Lower leg skin (tissue), 3 donors: Measurements from ENCODE around the gene NACC2.

Experiments used
- CTCF ChIP-seq, 3 donors: fragments of 450-650 bp; IDR thresholded peaks; one replicate each; pipeline ENCODE4 v1.5.1; 2016; ENCODE audit warnings: antibody characterized with exemption in 3 of 3, mild to moderate bottlenecking in 3 of 3, moderate library complexity in 2 of 3
- POLR2A ChIP-seq, 2 donors: fragments of 450-650 bp; IDR thresholded peaks; one replicate each; pipeline ENCODE4 v1.6.1; 2016 to 2017; ENCODE audit warnings: antibody characterized with exemption in 2 of 2, mild to moderate bottlenecking in 1 of 2, moderate library complexity in 1 of 2

- no peak for TF ChIP-seq CTCF (IDR thresholded peaks at IDR 0.05)
- no peak for TF ChIP-seq POLR2A (IDR thresholded peaks at IDR 0.05)
Observed at GRCh38 chr9:136075134-136075841, 19.8 kb downstream of the NACC2 start.
